GM18499 (cell line): ENCODE data around the gene DOK7.

Experiments used
- ATAC-seq: cut with Tn5 transposase; IDR thresholded peaks from one replicate; pipeline ENCODE4 v1.9.1; 2021; ENCODE audit warnings: moderate number of reproducible peaks; ENCODE audit not compliant: insufficient read depth, unreplicated experiment

The DOK7 gene

GRCh38 chr4:3516836-3517730 lies 54.0 kb downstream of the DOK7 start:
- no peak for ATAC-seq

GRCh38 chr4:3517731-3518510 lies 54.8 kb downstream of the DOK7 start:
- no peak for ATAC-seq

GRCh38 chr4:3518511-3518880 lies 55.4 kb downstream of the DOK7 start:
- ATAC-seq = no peak

GRCh38 chr4:3518941-3519340 lies 55.8 kb downstream of the DOK7 start:
- ATAC-seq = no peak

- no peak for ATAC-seq
Observed at GRCh38 chr4:3519468-3520264, 56.6 kb downstream of the DOK7 start.

GRCh38 chr4:3520276-3520675 lies 57.2 kb downstream of the DOK7 start:
- ATAC-seq = no peak

GRCh38 chr4:3520796-3521600 lies 57.9 kb downstream of the DOK7 start:
- no peak for ATAC-seq

- no peak for ATAC-seq
Observed at GRCh38 chr4:3521621-3522325, 58.7 kb downstream of the DOK7 start.

- ATAC-seq = no peak
Observed at GRCh38 chr4:3522326-3522640, 59.2 kb downstream of the DOK7 start.

GRCh38 chr4:3522651-3523050 lies 59.5 kb downstream of the DOK7 start:
- no peak for ATAC-seq

- ATAC-seq = no peak
Observed at GRCh38 chr4:3523146-3523627, 60.1 kb downstream of the DOK7 start.

- ATAC-seq = no peak
Observed at GRCh38 chr4:3523628-3524221, 60.6 kb downstream of the DOK7 start.

- no peak for ATAC-seq
Observed at GRCh38 chr4:3524349-3524748, 61.2 kb downstream of the DOK7 start.

GRCh38 chr4:3524920-3525319 lies 61.8 kb downstream of the DOK7 start:
- ATAC-seq = no peak

- no peak for ATAC-seq
Observed at GRCh38 chr4:3525532-3526430, 62.7 kb downstream of the DOK7 start.

GRCh38 chr4:3526456-3526855 lies 63.4 kb downstream of the DOK7 start:
- ATAC-seq = no peak

GRCh38 chr4:3527101-3527913 lies 64.2 kb downstream of the DOK7 start:
- no peak for ATAC-seq
